Measurements from ENCODE around the gene ELK3.

ELK3 gene

DNA sequence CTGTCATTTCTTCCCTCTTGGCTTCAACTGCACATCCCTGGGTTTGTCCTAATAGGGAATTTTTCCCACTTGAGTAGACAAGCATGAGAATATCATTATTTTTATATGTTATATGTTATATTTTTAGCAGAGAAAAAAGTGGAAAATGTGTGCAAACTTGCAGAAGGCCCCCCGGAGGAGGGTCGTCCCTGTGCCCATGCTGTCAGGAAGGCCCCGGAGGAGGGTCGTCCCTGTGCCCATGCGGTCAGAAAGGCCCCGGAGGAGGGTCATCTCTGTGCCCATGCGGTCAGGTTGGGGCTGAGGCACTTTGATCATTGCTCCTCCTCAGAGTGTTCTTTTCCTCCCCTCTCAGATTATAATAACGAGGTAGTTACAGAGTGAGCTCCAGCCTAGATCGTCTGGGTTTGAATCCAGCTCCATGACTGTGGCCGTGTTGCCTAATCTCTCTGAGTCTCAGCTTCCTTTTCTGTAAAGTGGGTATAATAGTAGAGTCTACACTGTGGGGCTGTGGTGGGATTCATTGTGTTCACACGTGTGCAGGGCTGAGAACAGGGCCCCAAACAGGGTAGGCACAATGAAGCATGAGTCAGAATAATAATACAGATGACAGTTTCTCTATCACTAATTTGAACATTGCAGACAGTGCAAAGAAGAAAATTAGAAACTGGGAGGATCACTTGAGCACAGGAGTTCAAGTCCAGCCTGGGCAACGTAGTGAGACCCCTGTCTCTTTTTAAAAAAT, 33.4 kb downstream of the ELK3 start:
- Histone ChIP-seq H3K36me3 (ENCODE audit: insufficient read depth, low read length) (no peaks in the 10 kb centered on the region), H3K9ac (ENCODE audit: low read depth, low read length) (no peak overlapping the region), H3K9me3 (ENCODE audit: control insufficient read depth, insufficient read depth, low read length) (no peaks in the 10 kb centered on the region), H3K4me1 (ENCODE audit: insufficient read depth, low read length) (no peaks in the 10 kb centered on the region)

DNA sequence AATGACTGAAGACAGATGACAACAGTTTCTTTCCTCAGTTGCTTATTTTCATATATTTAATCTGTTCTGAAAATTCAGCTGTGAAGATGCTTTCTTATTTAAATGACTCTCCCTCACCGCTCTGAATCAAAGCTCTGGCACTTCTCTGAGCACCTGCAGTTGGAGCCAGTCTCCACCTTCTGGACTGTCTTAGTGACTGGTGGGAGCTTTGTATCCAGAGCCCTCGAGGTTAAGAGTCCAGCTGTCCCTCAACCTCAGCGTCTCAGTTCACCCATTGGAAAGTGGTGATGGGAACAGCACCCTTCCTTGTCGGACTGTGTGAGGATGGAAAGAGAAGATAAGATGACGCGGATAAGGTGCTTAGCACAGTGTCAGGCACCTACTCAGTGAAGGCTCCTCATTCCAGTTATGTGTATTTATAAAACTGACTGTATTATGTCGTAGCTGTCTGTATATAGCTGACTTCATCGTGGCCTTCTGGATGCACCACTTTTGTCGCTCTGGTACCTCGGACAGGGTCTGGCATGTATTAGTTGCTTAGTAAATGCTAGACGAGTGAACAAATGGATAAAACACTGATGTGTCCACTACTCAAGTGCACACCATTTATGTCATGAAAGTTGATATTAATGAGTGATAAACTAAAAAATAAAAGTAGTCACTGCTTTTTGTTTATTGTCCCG, 34.5 kb downstream of the ELK3 start:
- no peaks in the 10 kb centered on the region for H3K4me1 ChIP-seq (ENCODE audit: insufficient read depth, low read length)
- H3K36me3 ChIP-seq (ENCODE audit: insufficient read depth, low read length) = no peaks in the 10 kb centered on the region
- no peak overlapping the region for H3K9ac ChIP-seq (ENCODE audit: low read depth, low read length)
- no peaks in the 10 kb centered on the region for H3K9me3 ChIP-seq (ENCODE audit: control insufficient read depth, insufficient read depth, low read length)

DNA sequence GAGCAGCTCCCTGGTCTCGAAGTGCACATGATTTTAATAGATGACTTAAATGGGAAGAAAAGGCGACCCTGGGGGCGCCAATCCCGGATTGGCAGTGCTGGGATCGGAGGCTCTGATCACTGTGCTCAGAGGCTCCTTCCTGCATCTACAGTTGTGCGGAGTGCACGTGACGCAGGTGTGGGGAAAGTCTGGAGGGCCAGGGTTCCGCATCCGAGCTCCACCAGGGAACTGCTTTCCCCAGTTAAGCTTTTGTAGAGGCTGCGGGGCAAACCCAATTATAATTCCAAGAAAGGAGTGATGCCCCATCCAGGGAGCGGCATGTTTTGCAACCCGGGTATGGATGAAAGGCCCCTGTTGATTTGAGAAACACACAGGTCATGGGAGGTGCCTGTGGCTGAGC, 36.5 kb downstream of the ELK3 start:
- Histone ChIP-seq H3K9ac (ENCODE audit: low read depth, low read length) (no peak overlapping the region), H3K4me1 (ENCODE audit: insufficient read depth, low read length) (no peaks in the 10 kb centered on the region), H3K9me3 (ENCODE audit: control insufficient read depth, insufficient read depth, low read length) (no peaks in the 10 kb centered on the region), H3K36me3 (ENCODE audit: insufficient read depth, low read length) (no peaks in the 10 kb centered on the region)

DNA sequence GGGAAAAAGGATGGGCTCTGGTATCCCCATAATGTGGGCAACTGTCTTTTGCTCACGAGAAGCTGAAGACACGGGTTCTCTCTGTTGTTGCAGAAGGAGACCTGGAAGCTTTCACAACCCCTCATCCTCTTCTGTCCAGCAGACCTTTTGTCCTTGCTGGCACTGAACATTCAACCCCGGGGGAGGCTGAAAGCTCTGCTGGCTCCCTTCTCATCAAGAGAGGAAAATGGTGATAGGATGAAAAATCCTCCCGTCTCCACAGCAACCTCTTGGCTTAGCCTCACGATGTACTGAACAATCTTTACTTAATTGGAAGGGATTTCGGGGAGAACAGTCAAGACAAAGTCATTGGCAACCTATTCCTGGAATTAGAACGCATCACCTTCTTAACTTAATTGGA, 39.0 kb downstream of the ELK3 start:
- H3K4me1 ChIP-seq (ENCODE audit: insufficient read depth, low read length) = no peaks in the 10 kb centered on the region
- H3K36me3 ChIP-seq (ENCODE audit: insufficient read depth, low read length) = no peaks in the 10 kb centered on the region; the same call in 1 of the 2 replicates
- H3K9me3 ChIP-seq (ENCODE audit: control insufficient read depth, insufficient read depth, low read length) = no peaks in the 10 kb centered on the region
- no peak overlapping the region for H3K9ac ChIP-seq (ENCODE audit: low read depth, low read length)

DNA sequence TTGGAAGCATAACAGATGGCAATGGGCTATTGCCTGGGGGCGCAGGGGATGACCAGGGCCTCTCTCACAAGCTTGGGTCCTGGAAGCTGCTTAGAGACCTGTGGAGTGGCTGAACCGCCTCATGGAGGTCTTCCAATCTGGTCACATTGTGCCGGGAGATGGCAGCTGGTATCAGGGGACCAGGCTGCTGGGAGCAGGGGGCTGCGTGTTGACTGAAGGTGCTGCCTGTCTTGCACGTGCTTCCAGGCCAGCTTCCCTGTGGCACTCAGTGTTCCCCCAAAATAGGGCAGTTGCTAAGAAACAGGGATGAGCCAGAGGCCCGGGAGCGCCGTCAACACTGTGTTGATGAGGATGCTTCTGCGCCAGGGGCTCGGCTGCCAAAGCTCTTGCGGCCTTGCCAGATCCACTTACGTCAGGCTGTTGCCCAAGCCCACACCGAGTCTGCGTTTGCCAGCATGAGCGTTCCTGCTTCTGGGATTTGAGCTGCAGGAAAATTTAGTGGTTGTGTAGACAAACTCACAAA, 39.8 kb downstream of the ELK3 start:
- Histone ChIP-seq H3K9me3 (ENCODE audit: control insufficient read depth, insufficient read depth, low read length) (no peaks in the 10 kb centered on the region), H3K4me1 (ENCODE audit: insufficient read depth, low read length) (no peaks in the 10 kb centered on the region), H3K36me3 (ENCODE audit: insufficient read depth, low read length) (no peaks in the 10 kb centered on the region; the same call in 1 of the 2 replicates), H3K9ac (ENCODE audit: low read depth, low read length) (no peak overlapping the region)

DNA sequence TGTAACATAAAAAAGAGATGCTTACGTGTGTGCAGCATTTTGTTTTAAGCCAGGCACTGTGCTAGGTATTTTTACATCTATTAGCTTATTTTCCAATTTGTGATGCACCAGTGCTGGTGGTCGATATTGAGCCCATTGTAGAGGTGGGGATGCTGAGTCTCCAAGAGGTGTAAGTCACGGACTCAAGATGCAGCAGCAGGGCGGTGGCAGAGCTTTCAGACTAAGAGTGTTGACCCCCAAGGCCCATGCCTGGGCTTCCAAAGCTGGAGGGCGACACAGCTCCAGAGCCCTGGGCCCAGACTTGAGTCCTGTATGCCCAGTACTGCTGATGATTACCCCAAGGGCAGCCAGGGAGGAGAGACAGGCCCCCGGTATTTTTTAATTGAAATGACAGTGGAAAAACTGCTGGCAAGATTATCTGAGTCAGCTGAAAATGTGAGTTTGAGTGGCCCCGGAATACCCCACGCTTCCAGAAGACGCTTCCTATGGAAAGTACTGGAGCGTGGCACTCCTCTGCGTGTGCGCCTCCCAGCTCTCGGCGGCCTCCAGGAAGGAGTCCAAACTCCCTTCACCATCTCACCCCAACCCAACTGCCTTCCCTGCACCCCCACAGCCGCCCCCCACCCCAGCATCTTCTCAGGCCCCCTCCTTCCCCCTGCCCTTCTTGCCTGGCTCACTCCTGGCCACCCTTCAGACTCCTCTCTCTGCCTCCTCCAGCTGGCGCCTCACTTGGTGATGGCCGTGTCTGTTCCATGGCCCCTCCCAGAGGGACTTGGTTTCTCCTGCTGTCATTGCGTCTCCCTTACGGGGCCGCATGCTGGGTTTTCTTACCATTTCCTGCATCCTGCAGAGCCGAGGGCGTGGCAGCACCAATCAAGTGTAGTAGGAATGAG, 40.7 kb downstream of the ELK3 start:
- Histone ChIP-seq H3K36me3 (ENCODE audit: insufficient read depth, low read length) (no peaks in the 10 kb centered on the region; the same call in 1 of the 2 replicates), H3K9me3 (ENCODE audit: control insufficient read depth, insufficient read depth, low read length) (no peaks in the 10 kb centered on the region), H3K9ac (ENCODE audit: low read depth, low read length) (no peak overlapping the region), H3K4me1 (ENCODE audit: insufficient read depth, low read length) (no peaks in the 10 kb centered on the region)

DNA sequence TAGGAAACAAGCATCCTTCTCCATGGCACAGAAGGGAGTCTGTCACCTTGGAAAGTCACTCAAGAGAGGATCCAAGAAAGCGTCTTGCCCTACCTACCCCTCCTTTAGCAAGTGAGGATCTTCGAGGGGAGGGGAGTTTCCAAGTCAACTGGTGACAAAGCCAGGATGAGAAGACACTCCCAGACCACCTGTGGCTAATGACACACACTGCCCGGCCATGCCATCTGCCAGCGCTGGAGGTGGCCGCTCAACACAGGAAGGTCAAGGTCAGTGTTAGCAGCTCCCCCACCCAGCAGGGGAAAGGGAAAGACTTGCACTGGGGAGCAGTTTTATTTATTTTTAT, 41.3 kb downstream of the ELK3 start:
- H3K9ac ChIP-seq (ENCODE audit: low read depth, low read length) = no peak overlapping the region
- no peaks in the 10 kb centered on the region for H3K4me1 ChIP-seq (ENCODE audit: insufficient read depth, low read length)
- H3K9me3 ChIP-seq (ENCODE audit: control insufficient read depth, insufficient read depth, low read length) = no peaks in the 10 kb centered on the region
- H3K36me3 ChIP-seq (ENCODE audit: insufficient read depth, low read length) = no peaks in the 10 kb centered on the region; the same call in 1 of the 2 replicates

DNA sequence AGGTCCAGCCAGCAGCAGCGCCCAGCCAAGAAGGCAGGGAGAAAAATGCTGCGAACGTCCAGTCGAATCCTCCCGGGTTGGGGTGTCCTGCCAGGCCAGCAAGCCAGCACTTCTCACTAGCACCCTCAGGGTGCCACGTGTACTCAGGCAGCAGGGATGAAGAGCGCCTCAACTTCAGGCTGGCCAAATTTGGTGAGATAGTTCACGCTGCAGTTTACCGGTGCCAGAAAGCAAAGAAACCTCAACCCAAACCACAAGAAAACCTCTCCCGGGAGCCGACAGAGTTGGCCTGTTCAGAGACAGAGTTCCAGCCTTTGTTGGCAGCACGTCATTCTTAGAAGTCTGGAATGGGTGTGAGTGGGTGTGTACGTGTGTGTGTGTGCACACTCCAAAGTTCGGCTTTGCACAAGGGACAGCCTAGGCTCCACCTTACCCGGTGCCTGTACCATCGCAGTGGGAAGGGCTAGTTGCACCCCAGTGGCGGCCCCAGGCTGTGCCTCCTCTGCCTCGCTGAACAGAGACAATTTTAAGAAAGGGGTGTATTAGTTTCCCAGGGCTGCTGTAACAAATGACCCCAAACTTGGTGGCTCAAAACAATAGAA, 42.1 kb downstream of the ELK3 start:
- H3K9ac ChIP-seq (ENCODE audit: low read depth, low read length) = no peak overlapping the region
- H3K36me3 ChIP-seq (ENCODE audit: insufficient read depth, low read length) = no peaks in the 10 kb centered on the region; the same call in 1 of the 2 replicates
- H3K9me3 ChIP-seq (ENCODE audit: control insufficient read depth, insufficient read depth, low read length) = no peaks in the 10 kb centered on the region
- H3K4me1 ChIP-seq (ENCODE audit: insufficient read depth, low read length) = no peaks in the 10 kb centered on the region

DNA sequence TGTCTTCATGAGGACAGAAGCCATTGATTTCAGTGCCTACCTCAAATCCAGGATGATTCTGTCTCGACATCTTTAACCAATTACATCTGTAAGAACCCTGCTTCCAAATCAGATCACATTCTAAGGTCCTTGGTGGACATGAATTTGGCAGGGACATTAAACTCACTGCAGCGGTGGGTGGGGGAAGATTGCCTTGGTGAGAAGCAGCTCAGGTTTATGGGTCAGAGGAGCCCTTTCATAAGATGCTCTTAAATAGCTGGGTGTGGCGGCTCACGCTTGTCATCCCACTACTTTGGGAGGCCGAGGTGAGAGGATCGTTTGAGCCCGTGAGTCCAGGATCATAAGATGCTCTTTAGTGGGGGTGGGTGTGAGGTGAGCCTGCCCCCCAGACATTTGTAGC, 42.9 kb downstream of the ELK3 start:
- Histone ChIP-seq H3K9ac (ENCODE audit: low read depth, low read length) (no peak overlapping the region), H3K9me3 (ENCODE audit: control insufficient read depth, insufficient read depth, low read length) (no peaks in the 10 kb centered on the region), H3K36me3 (ENCODE audit: insufficient read depth, low read length) (no peaks in the 10 kb centered on the region; the same call in 1 of the 2 replicates), H3K4me1 (ENCODE audit: insufficient read depth, low read length) (no peaks in the 10 kb centered on the region)

DNA sequence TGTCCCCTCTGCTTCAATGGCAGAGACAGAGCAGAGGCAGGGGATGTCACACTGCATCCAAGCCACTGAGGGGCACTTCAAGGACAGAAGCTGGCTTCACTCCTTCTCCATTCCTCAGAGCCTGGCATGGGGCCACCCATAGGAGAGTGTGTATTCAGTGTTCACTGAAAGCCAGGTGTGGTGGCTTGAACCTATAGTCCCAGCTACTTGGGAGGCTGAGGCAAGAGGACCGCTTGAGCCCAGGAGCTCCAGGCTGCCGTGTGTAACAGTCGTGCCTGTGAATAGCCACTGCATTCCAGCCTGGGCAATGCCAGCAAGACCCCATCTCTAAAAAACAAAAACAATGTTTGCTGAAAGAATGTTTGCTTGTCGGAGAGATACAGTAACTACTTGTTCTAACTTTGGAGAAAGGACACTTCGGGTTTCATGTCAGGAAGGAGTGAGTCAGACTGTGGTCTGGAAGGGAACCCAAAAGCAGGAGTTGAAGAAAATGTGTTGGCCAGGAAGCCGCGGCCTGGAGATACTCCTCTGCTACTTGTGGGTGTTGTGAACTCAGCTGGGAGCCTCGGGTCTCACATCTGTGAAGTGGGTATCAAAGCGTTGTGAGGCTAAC, 43.4 kb downstream of the ELK3 start:
- Histone ChIP-seq H3K9me3 (ENCODE audit: control insufficient read depth, insufficient read depth, low read length) (no peaks in the 10 kb centered on the region), H3K9ac (ENCODE audit: low read depth, low read length) (no peak overlapping the region), H3K36me3 (ENCODE audit: insufficient read depth, low read length) (no peaks in the 10 kb centered on the region; the same call in 1 of the 2 replicates), H3K4me1 (ENCODE audit: insufficient read depth, low read length) (no peaks in the 10 kb centered on the region)

DNA sequence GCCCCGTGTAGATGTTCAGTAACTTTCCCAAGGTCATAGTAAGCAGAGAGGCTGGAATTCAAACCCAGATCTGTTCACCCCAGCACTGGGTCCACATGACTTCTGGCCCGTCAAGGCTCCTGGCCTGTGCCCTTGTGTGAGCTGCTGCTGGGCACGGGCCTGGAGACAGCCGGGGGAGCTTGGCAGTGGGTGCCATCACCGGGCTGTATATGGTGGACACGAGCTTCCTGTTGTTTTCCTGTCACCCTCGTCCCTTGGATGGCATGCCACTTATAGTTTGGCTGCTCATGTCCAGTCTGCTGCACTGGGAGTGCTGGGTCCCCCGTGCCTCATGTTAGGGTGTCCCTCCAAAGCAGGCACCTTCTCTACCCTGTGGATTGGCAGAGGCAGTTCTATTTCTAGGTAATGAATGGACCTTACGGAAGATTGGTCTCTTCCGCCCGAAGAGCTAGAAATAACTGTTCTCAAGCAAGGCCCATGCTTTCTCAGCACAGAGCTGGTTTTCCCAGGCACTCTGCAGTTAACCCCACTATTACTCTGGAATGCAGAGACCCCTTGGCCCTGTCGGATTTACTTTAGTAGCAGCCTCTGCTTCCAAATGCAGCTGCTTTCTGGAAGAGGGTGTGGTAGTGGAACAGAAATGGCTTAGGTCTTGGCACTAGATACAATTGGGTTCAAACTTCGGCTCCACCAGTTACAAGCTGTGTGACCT, 44.3 kb downstream of the ELK3 start:
- no peaks in the 10 kb centered on the region; the same call in 1 of the 2 replicates for H3K36me3 ChIP-seq (ENCODE audit: insufficient read depth, low read length)
- no peaks in the 10 kb centered on the region for H3K9me3 ChIP-seq (ENCODE audit: control insufficient read depth, insufficient read depth, low read length)
- H3K9ac ChIP-seq (ENCODE audit: low read depth, low read length) = no peak overlapping the region
- H3K4me1 ChIP-seq (ENCODE audit: insufficient read depth, low read length) = no peaks in the 10 kb centered on the region

DNA sequence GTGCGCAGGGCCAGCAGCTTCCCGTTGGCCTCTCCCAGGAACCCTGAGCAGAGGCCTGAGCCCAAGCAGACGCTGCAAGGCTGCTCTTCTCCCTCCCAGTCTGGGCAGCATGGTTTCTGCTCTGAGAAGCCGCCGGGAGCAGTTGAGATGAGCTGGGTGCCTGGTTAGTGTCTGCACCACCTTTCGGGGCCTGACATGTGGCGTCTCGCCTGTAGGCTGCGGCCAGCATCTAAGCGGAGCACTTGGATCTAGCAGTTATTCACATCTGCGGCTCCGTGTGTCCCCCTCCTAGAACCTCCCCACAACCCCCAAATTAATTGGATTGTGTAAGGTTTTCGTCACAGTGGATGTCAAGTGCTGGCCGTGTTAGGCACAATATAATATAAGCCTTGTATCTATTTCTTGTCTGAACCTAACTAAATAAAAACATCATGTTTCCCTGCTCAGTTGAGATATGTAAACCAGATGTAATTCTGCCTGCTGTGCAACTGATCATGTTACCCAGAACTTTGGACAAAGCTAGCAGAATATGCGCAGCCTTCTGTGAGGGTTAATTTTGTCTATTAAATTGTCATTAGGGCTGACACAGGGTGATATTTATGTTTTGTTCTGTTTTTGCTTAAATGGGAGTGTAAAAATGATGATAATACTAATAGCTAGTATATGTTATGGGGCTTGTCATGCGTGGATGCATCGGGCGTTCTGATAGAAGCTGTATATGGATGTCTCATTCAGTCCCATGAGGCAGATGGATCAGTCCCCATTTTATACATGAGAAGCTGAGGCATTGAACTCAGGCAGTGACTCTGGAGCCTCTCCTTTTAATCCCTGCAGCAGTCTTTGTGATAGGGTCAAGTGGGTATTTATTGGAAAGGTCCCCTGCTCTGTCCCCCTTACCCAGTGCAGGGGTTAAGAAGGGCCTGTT, 45.8 kb downstream of the ELK3 start:
- no peak overlapping the region for H3K9ac ChIP-seq (ENCODE audit: low read depth, low read length)
- no peaks in the 10 kb centered on the region; the same call in 1 of the 2 replicates for H3K36me3 ChIP-seq (ENCODE audit: insufficient read depth, low read length)

More for the DNA sequence above, 45.8 kb downstream of the ELK3 start:
- Histone ChIP-seq H3K4me1 (ENCODE audit: insufficient read depth, low read length) (no peaks in the 10 kb centered on the region), H3K9me3 (ENCODE audit: control insufficient read depth, insufficient read depth, low read length) (no peaks in the 10 kb centered on the region)

Measured in ES-I3 (cell line).